ENCODE data around the gene ZNF683. TPM values are rescaled to one million over a fixed set of nuclear protein-coding genes. Genes with fewer than 3 reads are reported as not detected.
"Not testable (repeated sequence)": the region's sequence is repeated elsewhere in the genome, so short reads cannot be mapped to it uniquely, and the experiment has no call there.

ZNF683 gene
- polyA plus RNA-seq, 2 donors = 0.28 to 0.51 TPM

DNA sequence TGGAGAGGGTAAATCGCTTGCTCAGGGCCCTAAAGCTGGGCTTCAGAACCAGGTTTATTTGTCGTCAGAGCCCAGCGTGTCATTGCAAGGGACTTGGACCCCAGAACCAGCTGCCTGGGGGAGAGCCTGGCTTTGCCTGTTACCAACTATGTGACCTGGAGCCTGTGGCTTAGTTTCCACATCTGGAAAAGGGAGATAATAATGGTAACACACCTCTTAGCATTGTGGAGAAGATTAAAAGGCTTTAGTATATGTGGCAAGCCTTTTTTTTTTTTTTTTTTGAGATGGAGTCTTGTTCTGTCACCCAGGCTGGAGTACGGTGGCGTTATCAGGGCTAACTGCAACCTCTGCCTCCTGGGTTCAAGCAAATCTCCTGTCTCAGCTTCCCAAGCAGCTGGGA, 42.3 kb downstream of the ZNF683 start:
- Histone ChIP-seq H3K9me3 (ENCODE audit: control insufficient read depth in 2 of 2, insufficient read depth in 1 of 2, low read depth in 1 of 2, low read length in 1 of 2) (no peaks in the 10 kb centered on the region), H3K4me3 (ENCODE audit: low read depth in 1 of 2, low read length in 2 of 2) (no peak overlapping the region), H3K27me3 (ENCODE audit: control insufficient read depth in 1 of 2, insufficient read depth in 2 of 2, low read length in 2 of 2) (no peaks in the 10 kb centered on the region), H3K4me1 (ENCODE audit: control insufficient read depth in 2 of 2, insufficient read depth in 2 of 2, low read length in 1 of 2) (peaks cover 0 to 3% of the 10 kb centered on the region in 2 donors), H3K36me3 (ENCODE audit: control insufficient read depth in 2 of 2, insufficient read depth in 2 of 2, low read length in 1 of 2) (peaks cover 0 to 23% of the 10 kb centered on the region in 2 donors), H3K27ac (ENCODE audit: low read depth in 2 of 2, low read length in 1 of 2) (no peak overlapping the region)
- WGBS, 2 donors = 80 to 93% methylated on average over 5 of the region's 5 CpGs

DNA sequence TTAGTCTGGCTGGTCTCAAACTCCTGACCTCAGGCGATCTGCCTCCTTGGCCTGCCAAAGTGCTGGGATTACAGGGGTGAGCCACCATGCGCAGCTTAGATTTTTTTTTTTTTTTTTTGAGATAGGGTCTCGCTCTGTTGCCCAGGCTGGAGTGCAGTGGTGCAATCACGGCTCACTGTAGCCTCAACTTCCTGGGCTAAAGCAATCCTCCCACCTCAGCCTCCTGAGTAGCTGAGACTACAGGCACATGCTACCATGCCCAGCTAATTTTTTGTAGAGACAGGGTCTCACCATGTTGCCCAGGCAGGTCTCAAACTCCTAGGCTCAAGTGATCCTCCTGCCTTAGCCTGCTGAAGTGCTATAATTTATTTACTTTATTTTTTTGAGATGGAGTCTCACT, 43.2 kb downstream of the ZNF683 start:
- H3K4me1 ChIP-seq (ENCODE audit: control insufficient read depth in 2 of 2, insufficient read depth in 2 of 2, low read length in 1 of 2); H3K27me3 ChIP-seq (ENCODE audit: control insufficient read depth in 1 of 2, insufficient read depth in 2 of 2, low read length in 2 of 2); H3K9me3 ChIP-seq (ENCODE audit: control insufficient read depth in 2 of 2, insufficient read depth in 1 of 2, low read depth in 1 of 2, low read length in 1 of 2); H3K4me3 ChIP-seq (ENCODE audit: low read depth in 1 of 2, low read length in 2 of 2); H3K27ac ChIP-seq (ENCODE audit: low read depth in 2 of 2, low read length in 1 of 2): not testable (repeated sequence)
- peaks cover 0 to 24% of the 10 kb centered on the region in 2 donors for H3K36me3 ChIP-seq (ENCODE audit: control insufficient read depth in 2 of 2, insufficient read depth in 2 of 2, low read length in 1 of 2)
- WGBS, 2 donors = 89 to 94% methylated on average over 3 to 4 of the region's 4 CpGs

DNA sequence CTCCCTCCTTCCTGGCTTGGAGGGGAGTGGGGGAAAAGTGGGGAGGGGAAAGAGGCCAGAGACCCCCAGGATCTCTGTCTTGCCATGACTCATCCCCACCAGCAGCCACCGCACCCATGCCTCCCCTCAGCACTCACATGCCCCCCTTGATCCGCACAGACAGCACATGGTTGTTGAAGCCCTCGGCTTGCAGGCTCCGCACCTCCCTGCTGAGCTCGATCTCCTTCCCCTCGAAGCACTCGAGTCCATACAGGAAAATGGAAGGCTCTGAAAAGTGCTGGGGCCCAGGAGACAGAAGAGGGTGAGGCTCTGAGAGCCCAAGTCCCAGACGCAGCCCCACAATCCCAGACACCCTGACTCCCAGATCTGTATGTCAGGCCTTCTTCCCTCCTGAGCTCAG, 44.0 kb downstream of the ZNF683 start:
- Histone ChIP-seq H3K4me1 (ENCODE audit: control insufficient read depth in 2 of 2, insufficient read depth in 2 of 2, low read length in 1 of 2) (peaks cover 0 to 3% of the 10 kb centered on the region in 2 donors), H3K36me3 (ENCODE audit: control insufficient read depth in 2 of 2, insufficient read depth in 2 of 2, low read length in 1 of 2) (peaks cover 0 to 32% of the 10 kb centered on the region in 2 donors), H3K27me3 (ENCODE audit: control insufficient read depth in 1 of 2, insufficient read depth in 2 of 2, low read length in 2 of 2) (no peaks in the 10 kb centered on the region), H3K4me3 (ENCODE audit: low read depth in 1 of 2, low read length in 2 of 2) (no peak overlapping the region), H3K27ac (ENCODE audit: low read depth in 2 of 2, low read length in 1 of 2) (no peak overlapping the region), H3K9me3 (ENCODE audit: control insufficient read depth in 2 of 2, insufficient read depth in 1 of 2, low read depth in 1 of 2, low read length in 1 of 2) (no peaks in the 10 kb centered on the region)
- 82 to 95% methylated on average over 8 of the region's 8 CpGs for WGBS, 2 donors

DNA sequence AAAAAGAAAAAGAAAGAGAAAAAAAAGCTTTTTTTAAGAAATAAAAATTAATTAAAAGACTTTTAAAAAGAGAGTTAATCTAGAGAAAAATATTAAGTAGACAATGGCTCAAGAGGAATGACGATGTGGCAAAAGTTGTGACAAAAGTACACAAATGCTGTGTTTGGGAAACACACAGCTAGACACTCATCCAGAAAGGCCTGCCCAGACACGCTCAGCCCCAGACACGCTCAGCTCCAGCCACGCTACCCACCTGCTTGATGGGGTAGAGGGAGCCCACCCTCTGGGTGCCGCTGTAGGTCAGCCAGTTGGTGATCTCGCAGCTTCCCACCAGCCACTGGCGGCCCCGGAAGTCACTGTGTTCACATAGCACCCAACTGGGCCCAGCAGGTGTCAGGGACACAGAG, 44.6 kb downstream of the ZNF683 start:
- Histone ChIP-seq H3K4me3 (ENCODE audit: low read depth in 1 of 2, low read length in 2 of 2) (no peak overlapping the region), H3K4me1 (ENCODE audit: control insufficient read depth in 2 of 2, insufficient read depth in 2 of 2, low read length in 1 of 2) (peaks cover 0 to 3% of the 10 kb centered on the region in 2 donors), H3K9me3 (ENCODE audit: control insufficient read depth in 2 of 2, insufficient read depth in 1 of 2, low read depth in 1 of 2, low read length in 1 of 2) (no peaks in the 10 kb centered on the region), H3K27me3 (ENCODE audit: control insufficient read depth in 1 of 2, insufficient read depth in 2 of 2, low read length in 2 of 2) (no peaks in the 10 kb centered on the region), H3K27ac (ENCODE audit: low read depth in 2 of 2, low read length in 1 of 2) (no peak overlapping the region), H3K36me3 (ENCODE audit: control insufficient read depth in 2 of 2, insufficient read depth in 2 of 2, low read length in 1 of 2) (peaks cover 0 to 32% of the 10 kb centered on the region in 2 donors)
- WGBS, 2 donors = 73 to 81% methylated on average over 8 of the region's 8 CpGs

GRCh38 chr1:26324550-26324949, 48.0 kb downstream of the ZNF683 start:
- H3K4me1 ChIP-seq (ENCODE audit: control insufficient read depth in 2 of 2, insufficient read depth in 2 of 2, low read length in 1 of 2) = peaks cover 0 to 5% of the 10 kb centered on the region in 2 donors
- WGBS, 2 donors = 85 to 89% methylated on average over 3 of the region's 3 CpGs
- H3K4me3 ChIP-seq (ENCODE audit: low read depth in 1 of 2, low read length in 2 of 2) = no peak overlapping the region
- H3K36me3 ChIP-seq (ENCODE audit: control insufficient read depth in 2 of 2, insufficient read depth in 2 of 2, low read length in 1 of 2) = peaks cover 0 to 38% of the 10 kb centered on the region in 2 donors
- H3K9me3 ChIP-seq (ENCODE audit: control insufficient read depth in 2 of 2, insufficient read depth in 1 of 2, low read depth in 1 of 2, low read length in 1 of 2) = no peaks in the 10 kb centered on the region
- H3K27me3 ChIP-seq (ENCODE audit: control insufficient read depth in 1 of 2, insufficient read depth in 2 of 2, low read length in 2 of 2) = no peaks in the 10 kb centered on the region
- H3K27ac ChIP-seq (ENCODE audit: low read depth in 2 of 2, low read length in 1 of 2) = no peak overlapping the region

GRCh38 chr1:26323382-26323781, 49.2 kb downstream of the ZNF683 start:
- Histone ChIP-seq H3K36me3 (ENCODE audit: control insufficient read depth in 2 of 2, insufficient read depth in 2 of 2, low read length in 1 of 2) (peaks cover 0 to 35% of the 10 kb centered on the region in 2 donors), H3K27me3 (ENCODE audit: control insufficient read depth in 1 of 2, insufficient read depth in 2 of 2, low read length in 2 of 2) (no peaks in the 10 kb centered on the region)
- 88 to 97% methylated on average over 2 of the region's 2 CpGs for WGBS, 2 donors

DNA sequence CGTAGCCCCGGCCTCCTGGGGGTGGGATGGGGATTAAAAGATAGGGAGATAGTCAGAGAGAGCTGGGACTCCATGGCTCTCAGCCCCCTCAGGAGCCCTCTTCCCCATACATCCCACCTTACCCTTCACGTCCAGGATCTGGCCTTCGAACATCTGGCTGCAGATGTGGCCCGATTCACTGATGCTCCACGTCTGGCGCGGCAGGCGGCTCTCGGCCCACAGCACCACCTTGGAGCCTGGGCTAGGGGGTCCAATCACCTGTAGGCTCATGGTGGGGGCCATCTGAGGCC, 50.6 kb downstream of the ZNF683 start:
- no peak overlapping the region for H3K4me3 ChIP-seq (ENCODE audit: low read depth in 1 of 2, low read length in 2 of 2)

More at GRCh38 chr1:26323382-26323781, 49.2 kb downstream of the ZNF683 start:
- H3K9me3 ChIP-seq (ENCODE audit: control insufficient read depth in 2 of 2, insufficient read depth in 1 of 2, low read depth in 1 of 2, low read length in 1 of 2) = no peaks in the 10 kb centered on the region
- H3K27ac ChIP-seq (ENCODE audit: low read depth in 2 of 2, low read length in 1 of 2) = no peak overlapping the region
- H3K4me1 ChIP-seq (ENCODE audit: control insufficient read depth in 2 of 2, insufficient read depth in 2 of 2, low read length in 1 of 2) = peaks cover 0 to 5% of the 10 kb centered on the region in 2 donors
- no peak overlapping the region for H3K4me3 ChIP-seq (ENCODE audit: low read depth in 1 of 2, low read length in 2 of 2)

GRCh38 chr1:26321315-26322041, 51.1 kb downstream of the ZNF683 start:
- Histone ChIP-seq H3K27me3 (ENCODE audit: control insufficient read depth in 1 of 2, insufficient read depth in 2 of 2, low read length in 2 of 2) (no peaks in the 10 kb centered on the region), H3K9me3 (ENCODE audit: control insufficient read depth in 2 of 2, insufficient read depth in 1 of 2, low read depth in 1 of 2, low read length in 1 of 2) (no peaks in the 10 kb centered on the region), H3K27ac (ENCODE audit: low read depth in 2 of 2, low read length in 1 of 2) (no peak overlapping the region), H3K36me3 (ENCODE audit: control insufficient read depth in 2 of 2, insufficient read depth in 2 of 2, low read length in 1 of 2) (peaks cover 0 to 32% of the 10 kb centered on the region in 2 donors), H3K4me1 (ENCODE audit: control insufficient read depth in 2 of 2, insufficient read depth in 2 of 2, low read length in 1 of 2) (peaks cover 0 to 2% of the 10 kb centered on the region in 2 donors), H3K4me3 (ENCODE audit: low read depth in 1 of 2, low read length in 2 of 2) (no peak overlapping the region)
- WGBS, 2 donors = 10 to 12% methylated on average over 16 of the region's 16 CpGs

More for the DNA sequence above, 50.6 kb downstream of the ZNF683 start:
- WGBS, 2 donors = 69 to 72% methylated on average over 10 of the region's 10 CpGs
- Histone ChIP-seq H3K27ac (ENCODE audit: low read depth in 2 of 2, low read length in 1 of 2) (no peak overlapping the region), H3K36me3 (ENCODE audit: control insufficient read depth in 2 of 2, insufficient read depth in 2 of 2, low read length in 1 of 2) (peaks cover 0 to 32% of the 10 kb centered on the region in 2 donors), H3K4me1 (ENCODE audit: control insufficient read depth in 2 of 2, insufficient read depth in 2 of 2, low read length in 1 of 2) (peaks cover 0 to 2% of the 10 kb centered on the region in 2 donors), H3K27me3 (ENCODE audit: control insufficient read depth in 1 of 2, insufficient read depth in 2 of 2, low read length in 2 of 2) (no peaks in the 10 kb centered on the region), H3K9me3 (ENCODE audit: control insufficient read depth in 2 of 2, insufficient read depth in 1 of 2, low read depth in 1 of 2, low read length in 1 of 2) (no peaks in the 10 kb centered on the region)

- peaks cover 0 to 32% of the 10 kb centered on the region in 2 donors for H3K36me3 ChIP-seq (ENCODE audit: control insufficient read depth in 2 of 2, insufficient read depth in 2 of 2, low read length in 1 of 2)
- no peaks in the 10 kb centered on the region for H3K9me3 ChIP-seq (ENCODE audit: control insufficient read depth in 2 of 2, insufficient read depth in 1 of 2, low read depth in 1 of 2, low read length in 1 of 2)
- H3K4me3 ChIP-seq (ENCODE audit: low read depth in 1 of 2, low read length in 2 of 2) = no peak overlapping the region
- WGBS, 2 donors = 55 to 60% methylated on average over 2 of the region's 2 CpGs
- H3K27ac ChIP-seq (ENCODE audit: low read depth in 2 of 2, low read length in 1 of 2) = no peak overlapping the region
- H3K4me1 ChIP-seq (ENCODE audit: control insufficient read depth in 2 of 2, insufficient read depth in 2 of 2, low read length in 1 of 2) = peaks cover 0 to 2% of the 10 kb centered on the region in 2 donors
- H3K27me3 ChIP-seq (ENCODE audit: control insufficient read depth in 1 of 2, insufficient read depth in 2 of 2, low read length in 2 of 2) = no peaks in the 10 kb centered on the region
Observed at GRCh38 chr1:26320896-26321295, 51.7 kb downstream of the ZNF683 start.

Measured in esophagus (tissue), 2 donors.